HG02840 (cell line): ENCODE data around the gene SURF4.
"Not testable (repeated sequence)": the region's sequence is repeated elsewhere in the genome, so short reads cannot be mapped to it uniquely, and the experiment has no call there.

Source experiments
- ATAC-seq: cut with Tn5 transposase; IDR thresholded peaks from one replicate; pipeline ENCODE4 v1.9.1; 2021; ENCODE audit warnings: mild to moderate bottlenecking, moderate library complexity, moderate number of reproducible peaks; ENCODE audit not compliant: unreplicated experiment, low FRiP score

Gene SURF4

GRCh38 chr9:133377721-133378216 lies 1.9 kb upstream of the SURF4 start:
- no peak for ATAC-seq

- not testable (repeated sequence) for ATAC-seq
Measured at GRCh38 chr9:133377280-133377679, 1.4 kb upstream of the SURF4 start.

GRCh38 chr9:133375116-133375723 lies 640 bp downstream of the SURF4 start:
- ATAC-seq, result peak; percentile 12

GRCh38 chr9:133374612-133375115 lies 1.2 kb downstream of the SURF4 start:
- no peak for ATAC-seq

GRCh38 chr9:133372144-133372543 lies 3.7 kb downstream of the SURF4 start:
- ATAC-seq, result no peak

- ATAC-seq, result no peak
Measured at GRCh38 chr9:133371261-133371711, 4.6 kb downstream of the SURF4 start.

GRCh38 chr9:133370685-133371084 lies 5.2 kb downstream of the SURF4 start:
- no peak for ATAC-seq

GRCh38 chr9:133369933-133370332 lies 5.9 kb downstream of the SURF4 start:
- ATAC-seq, result no peak

- no peak for ATAC-seq
Measured at GRCh38 chr9:133369422-133369821, 6.4 kb downstream of the SURF4 start.

- ATAC-seq, result no peak
Measured at GRCh38 chr9:133368249-133368881, 7.5 kb downstream of the SURF4 start.

- ATAC-seq, result no peak
Measured at GRCh38 chr9:133367778-133368177, 8.1 kb downstream of the SURF4 start.

GRCh38 chr9:133367221-133367620 lies 8.6 kb downstream of the SURF4 start:
- ATAC-seq, result no peak

GRCh38 chr9:133366435-133366834 lies 9.4 kb downstream of the SURF4 start:
- ATAC-seq, result no peak

GRCh38 chr9:133362359-133363044 lies 13.4 kb downstream of the SURF4 start:
- no peak for ATAC-seq

GRCh38 chr9:133361507-133362092 lies 14.3 kb downstream of the SURF4 start:
- no peak for ATAC-seq

GRCh38 chr9:133360400-133361393 lies 15.2 kb downstream of the SURF4 start:
- no peak for ATAC-seq

GRCh38 chr9:133359399-133360175 lies 16.3 kb downstream of the SURF4 start:
- ATAC-seq, result no peak

GRCh38 chr9:133357656-133358055 lies 18.2 kb downstream of the SURF4 start:
- ATAC-seq, result no peak
